ENCODE data around the gene WDR1.

Gene WDR1

DNA sequence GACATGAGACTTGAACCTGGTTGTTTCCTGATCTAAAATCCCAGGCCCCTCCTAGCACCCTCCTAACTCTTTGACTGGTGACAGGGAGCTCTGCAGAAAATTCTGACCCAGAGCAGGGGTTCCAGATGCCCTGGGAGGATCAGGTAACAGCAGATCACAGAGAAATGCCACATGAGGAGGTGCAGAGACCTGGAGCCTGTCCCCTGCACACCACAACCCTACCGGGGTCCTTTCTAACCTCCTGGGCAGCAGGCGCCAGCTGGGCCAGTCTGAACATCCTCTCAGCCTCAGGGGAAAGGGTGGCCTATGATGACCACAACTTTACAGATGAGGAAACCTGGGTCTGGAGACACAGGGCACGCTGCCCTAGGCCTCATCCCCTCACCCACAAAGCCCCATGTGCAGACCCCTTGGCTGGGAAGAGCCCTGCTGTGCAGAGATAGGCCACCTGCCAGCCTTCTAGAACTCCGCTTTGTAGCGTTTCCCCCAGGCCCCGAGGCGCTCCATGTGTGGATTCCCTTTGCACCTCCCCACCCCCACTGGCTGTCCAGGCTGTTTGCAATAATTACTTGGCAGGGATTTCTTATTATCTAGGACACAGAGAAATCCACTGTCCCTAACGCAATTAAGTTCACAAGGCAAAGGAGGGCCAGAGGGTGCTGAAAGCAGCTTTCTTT, 36.5 kb downstream of the WDR1 start:
- Histone ChIP-seq H3K27me3 (ENCODE audit: low read depth, low read length) (no peaks in the 10 kb centered on the region), H3K4me2 (ENCODE audit: low read length) (no peak overlapping the region), H3K9me3 (ENCODE audit: insufficient read depth, low read length) (no peaks in the 10 kb centered on the region), H3K36me3 (replicated peaks; ENCODE audit: low read depth, low read length) (peaks cover 88% of the 10 kb centered on the region), H3K9ac (ENCODE audit: low read length) (no peak overlapping the region), H3K79me2 (ENCODE audit: low read length) (no peaks in the 10 kb centered on the region), H3K4me3 (ENCODE audit: low read length) (no peak overlapping the region), H3K27ac (ENCODE audit: low read length) (peak overlapping the region; percentile 49), H2AFZ (ENCODE audit: low read depth, low read length) (no peak overlapping the region), H4K20me1 (ENCODE audit: insufficient read depth, low read length) (0 out of 2 replicates have a peak, but pooled peaks cover 3% of the 10 kb centered on the region), H3K4me1 (ENCODE audit: low read length) (peaks cover 16% of the 10 kb centered on the region)
- no peak for TF ChIP-seq EZH2phosphoT487 (IDR thresholded peaks at IDR 0.05; ENCODE audit: low read depth)
- TF ChIP-seq, protein P1, sequence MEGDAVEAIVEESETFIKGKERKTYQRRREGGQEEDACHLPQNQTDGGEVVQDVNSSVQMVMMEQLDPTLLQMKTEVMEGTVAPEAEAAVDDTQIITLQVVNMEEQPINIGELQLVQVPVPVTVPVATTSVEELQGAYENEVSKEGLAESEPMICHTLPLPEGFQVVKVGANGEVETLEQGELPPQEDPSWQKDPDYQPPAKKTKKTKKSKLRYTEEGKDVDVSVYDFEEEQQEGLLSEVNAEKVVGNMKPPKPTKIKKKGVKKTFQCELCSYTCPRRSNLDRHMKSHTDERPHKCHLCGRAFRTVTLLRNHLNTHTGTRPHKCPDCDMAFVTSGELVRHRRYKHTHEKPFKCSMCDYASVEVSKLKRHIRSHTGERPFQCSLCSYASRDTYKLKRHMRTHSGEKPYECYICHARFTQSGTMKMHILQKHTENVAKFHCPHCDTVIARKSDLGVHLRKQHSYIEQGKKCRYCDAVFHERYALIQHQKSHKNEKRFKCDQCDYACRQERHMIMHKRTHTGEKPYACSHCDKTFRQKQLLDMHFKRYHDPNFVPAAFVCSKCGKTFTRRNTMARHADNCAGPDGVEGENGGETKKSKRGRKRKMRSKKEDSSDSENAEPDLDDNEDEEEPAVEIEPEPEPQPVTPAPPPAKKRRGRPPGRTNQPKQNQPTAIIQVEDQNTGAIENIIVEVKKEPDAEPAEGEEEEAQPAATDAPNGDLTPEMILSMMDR (IDR thresholded peaks at IDR 0.05; ENCODE audit: low read depth, low read length) = no peak

GRCh38 chr4:10079256-10079655, 37.3 kb downstream of the WDR1 start:
- no peaks in the 10 kb centered on the region for H4K20me1 ChIP-seq (ENCODE audit: insufficient read depth, low read length)
- no peak overlapping the region for H3K9ac ChIP-seq (ENCODE audit: low read length)
- no peaks in the 10 kb centered on the region for H3K27me3 ChIP-seq (ENCODE audit: low read depth, low read length)
- no peaks in the 10 kb centered on the region for H3K9me3 ChIP-seq (ENCODE audit: insufficient read depth, low read length)
- peaks cover 89% of the 10 kb centered on the region for H3K36me3 ChIP-seq (replicated peaks; ENCODE audit: low read depth, low read length)
- peaks cover 16% of the 10 kb centered on the region for H3K4me1 ChIP-seq (ENCODE audit: low read length)
- TF ChIP-seq, protein P1 (IDR thresholded peaks at IDR 0.05; ENCODE audit: low read depth, low read length) = no peak
- H3K4me2 ChIP-seq (ENCODE audit: low read length) = no peak overlapping the region
- H3K27ac ChIP-seq (ENCODE audit: low read length) = no peak overlapping the region
- H2AFZ ChIP-seq (ENCODE audit: low read depth, low read length) = no peak overlapping the region
- H3K4me3 ChIP-seq (ENCODE audit: low read length) = no peak overlapping the region
- no peaks in the 10 kb centered on the region for H3K79me2 ChIP-seq (ENCODE audit: low read length)

- no peak overlapping the region for H3K9ac ChIP-seq (ENCODE audit: low read length)
- H3K4me2 ChIP-seq (ENCODE audit: low read length) = no peak overlapping the region
- H3K27me3 ChIP-seq (ENCODE audit: low read depth, low read length) = no peaks in the 10 kb centered on the region
- H2AFZ ChIP-seq (ENCODE audit: low read depth, low read length) = no peak overlapping the region
- H4K20me1 ChIP-seq (ENCODE audit: insufficient read depth, low read length) = no peaks in the 10 kb centered on the region
- H3K4me1 ChIP-seq (ENCODE audit: low read length) = peaks cover 16% of the 10 kb centered on the region
- H3K4me3 ChIP-seq (ENCODE audit: low read length) = no peak overlapping the region
- H3K79me2 ChIP-seq (ENCODE audit: low read length) = no peaks in the 10 kb centered on the region
- H3K9me3 ChIP-seq (ENCODE audit: insufficient read depth, low read length) = no peaks in the 10 kb centered on the region
- TF ChIP-seq, protein P1 (IDR thresholded peaks at IDR 0.05; ENCODE audit: low read depth, low read length) = no peak
- no peak for TF ChIP-seq EZH2phosphoT487 (IDR thresholded peaks at IDR 0.05; ENCODE audit: low read depth)
- no peak overlapping the region for H3K27ac ChIP-seq (ENCODE audit: low read length)
- H3K36me3 ChIP-seq (replicated peaks; ENCODE audit: low read depth, low read length) = peaks cover 89% of the 10 kb centered on the region
These were observed 37.9 kb downstream of the WDR1 start for GRCh38 chr4:10078481-10079233.

DNA sequence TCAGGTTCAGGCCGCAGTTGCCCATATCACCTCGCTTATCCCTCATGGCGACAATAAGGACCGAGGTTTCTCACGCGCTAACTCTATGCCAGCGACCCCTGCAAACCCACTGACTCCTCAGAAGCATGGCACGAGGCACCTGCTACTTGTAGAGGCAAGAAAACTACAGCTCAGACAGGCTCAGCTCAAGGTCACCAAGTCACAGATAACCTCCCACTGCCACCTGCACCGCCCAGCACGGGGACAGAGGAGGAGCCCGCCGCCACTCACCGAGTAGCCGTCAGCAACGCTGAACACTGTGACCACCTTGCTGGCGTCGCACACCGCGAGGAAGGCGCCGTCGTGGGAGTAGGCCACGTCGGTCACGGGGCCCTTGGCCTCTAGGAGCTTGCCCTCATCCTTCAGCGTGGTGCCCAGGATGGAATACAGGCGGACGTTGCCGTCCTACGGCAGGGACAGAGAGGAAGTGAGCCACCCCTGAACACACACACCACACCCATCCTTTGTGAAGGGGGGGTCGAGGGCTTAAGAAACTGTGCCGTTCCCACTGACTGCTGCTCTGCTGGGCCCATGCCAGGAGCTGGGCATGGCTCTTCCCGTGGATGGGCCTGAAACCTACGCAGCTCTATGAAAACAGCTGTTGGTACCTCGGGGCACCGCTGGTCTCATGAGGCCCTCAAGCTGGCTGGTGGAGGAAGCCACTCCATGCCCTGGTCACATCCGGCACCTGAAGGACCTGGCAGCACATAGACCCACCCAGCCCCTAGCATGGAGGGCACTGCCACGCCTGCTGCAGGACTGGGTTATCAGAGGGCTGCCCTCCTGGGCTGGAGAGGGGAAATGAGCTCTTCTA, 38.9 kb downstream of the WDR1 start:
- no peaks in the 10 kb centered on the region for H4K20me1 ChIP-seq (ENCODE audit: insufficient read depth, low read length)
- no peak for TF ChIP-seq EZH2phosphoT487 (IDR thresholded peaks at IDR 0.05; ENCODE audit: low read depth)
- TF ChIP-seq, protein P1 (IDR thresholded peaks at IDR 0.05; ENCODE audit: low read depth, low read length) = no peak
- H3K9me3 ChIP-seq (ENCODE audit: insufficient read depth, low read length) = no peaks in the 10 kb centered on the region
- H3K9ac ChIP-seq (ENCODE audit: low read length) = no peak overlapping the region
- no peak overlapping the region for H3K4me2 ChIP-seq (ENCODE audit: low read length)
- H3K27ac ChIP-seq (ENCODE audit: low read length) = no peak overlapping the region
- H2AFZ ChIP-seq (ENCODE audit: low read depth, low read length) = no peak overlapping the region
- H3K27me3 ChIP-seq (ENCODE audit: low read depth, low read length) = no peaks in the 10 kb centered on the region
- peaks cover 89% of the 10 kb centered on the region for H3K36me3 ChIP-seq (replicated peaks; ENCODE audit: low read depth, low read length)
- no peaks in the 10 kb centered on the region for H3K79me2 ChIP-seq (ENCODE audit: low read length)
- H3K4me3 ChIP-seq (ENCODE audit: low read length) = no peak overlapping the region
- H3K4me1 ChIP-seq (ENCODE audit: low read length) = peaks cover 16% of the 10 kb centered on the region
